PC-9 (cell line): Measurements from ENCODE around the gene ABHD8. TPM values are rescaled to one million over a fixed set of nuclear protein-coding genes. Genes with fewer than 3 reads are reported as not detected.

Source experiments
- BruUV-seq: library from RNA; stranded (reverse); fragments of 400-500 nt; replicated peaks from 2 replicates; lab custom pipeline; 2021; lab: Mats Ljungman, UMichigan
- CTCF ChIA-PET: fragments of 300-600 bp; sonication (Branson Sonifier 250); formaldehyde crosslinking; loops from one replicate; lab custom pipeline; 2022; ENCODE audit warnings: antibody characterized with exemption; lab: Charles Lee
- POLR2A ChIA-PET: fragments of 300-600 bp; sonication (Branson Sonifier 250); formaldehyde crosslinking; loops from one replicate; lab custom pipeline; 2022; ENCODE audit warnings: antibody characterized with exemption; ENCODE audit not compliant: unreplicated experiment; lab: Charles Lee
- DNase-seq, 2 experiments: peaks; one replicate each; pipeline versions ENCODE4 v3.0.0 to v3.0.0-alpha.2; 2015 to 2022; ENCODE audit warnings: mixed read lengths in 1 of 2
- H2AFZ ChIP-seq: fragments of 200-600 bp; sonication (generic); 2 replicates; pipeline ENCODE4 v1.8.1; 2017; ENCODE audit warnings: antibody characterized with exemption
- H3F3A ChIP-seq: fragments of 200-600 bp; sonication (generic); 2 replicates; pipeline ENCODE4 v1.8.1; 2017; ENCODE audit warnings: antibody characterized with exemption, mild to moderate bottlenecking, low read depth; ENCODE audit not compliant: insufficient read depth
- H3K27ac ChIP-seq: fragments of 200-600 bp; sonication (generic); 2 replicates; pipeline ENCODE4 v1.6.1; 2016; ENCODE audit warnings: mixed run types
- H3K27me3 ChIP-seq: fragments of 200-600 bp; sonication (generic); 2 replicates; pipeline ENCODE4 v1.6.1; 2016; ENCODE audit warnings: low read depth, mixed run types; ENCODE audit not compliant: insufficient read depth
- H3K36me3 ChIP-seq: fragments of 200-600 bp; sonication (generic); 2 replicates; pipeline ENCODE4 v1.6.1; 2016; ENCODE audit warnings: low read depth, mixed run types
- H3K4me1 ChIP-seq: fragments of 200-600 bp; sonication (generic); replicated peaks from 2 replicates; pipeline ENCODE4 v1.6.1; 2016; ENCODE audit warnings: mixed run types; ENCODE audit not compliant: insufficient read depth
- H3K4me2 ChIP-seq: fragments of 200-600 bp; sonication (generic); 2 replicates; pipeline ENCODE4 v1.6.1; 2017; ENCODE audit warnings: mixed run types
- H3K4me3 ChIP-seq: fragments of 200-600 bp; sonication (generic); 2 replicates; pipeline ENCODE4 v1.6.1; 2016; ENCODE audit warnings: mixed run types
- H3K79me2 ChIP-seq: fragments of 200-600 bp; sonication (generic); 2 replicates; pipeline ENCODE4 v1.6.1; 2017; ENCODE audit warnings: low read depth, mixed run types
- H3K9me2 ChIP-seq: fragments of 200-600 bp; sonication (generic); 2 replicates; pipeline ENCODE4 v1.8.1; 2017; ENCODE audit warnings: mild to moderate bottlenecking; ENCODE audit not compliant: insufficient read depth
- H3K9me3 ChIP-seq: fragments of 200-600 bp; sonication (generic); 2 replicates; pipeline ENCODE4 v1.8.1; 2016; ENCODE audit warnings: low read depth; ENCODE audit not compliant: insufficient read depth
- H4K20me1 ChIP-seq: fragments of 200-600 bp; sonication (generic); 2 replicates; pipeline ENCODE4 v1.8.1; 2017; ENCODE audit not compliant: insufficient read depth
- CTCF ChIP-seq: fragments of 200-600 bp; sonication (generic); conservative IDR thresholded peaks from 2 replicates; pipeline ENCODE4 v1.6.1; 2017; ENCODE audit warnings: mixed run types, antibody characterized with exemption, mild to moderate bottlenecking, moderate library complexity
- EZH2 ChIP-seq: fragments of 200-600 bp; sonication (generic); IDR thresholded peaks from 2 replicates; pipeline ENCODE4 v1.8.0; 2017; ENCODE audit warnings: antibody characterized with exemption, low read depth
- intact Hi-C: fragments of 100-400 bp; cut with micrococcal nuclease; formaldehyde crosslinking; loops from one replicate; pipeline ENCODE4 v1.10.0; 2022; ENCODE audit not compliant: unreplicated experiment
- total RNA-seq: library from RNA; stranded (reverse); gene quantifications from 2 replicates; pipeline ENCODE4 v1.2.3, GENCODE V29; 2021

ABHD8 gene
- total RNA-seq, 1 experiment from 2014 or later = 37.5 TPM

DNA sequence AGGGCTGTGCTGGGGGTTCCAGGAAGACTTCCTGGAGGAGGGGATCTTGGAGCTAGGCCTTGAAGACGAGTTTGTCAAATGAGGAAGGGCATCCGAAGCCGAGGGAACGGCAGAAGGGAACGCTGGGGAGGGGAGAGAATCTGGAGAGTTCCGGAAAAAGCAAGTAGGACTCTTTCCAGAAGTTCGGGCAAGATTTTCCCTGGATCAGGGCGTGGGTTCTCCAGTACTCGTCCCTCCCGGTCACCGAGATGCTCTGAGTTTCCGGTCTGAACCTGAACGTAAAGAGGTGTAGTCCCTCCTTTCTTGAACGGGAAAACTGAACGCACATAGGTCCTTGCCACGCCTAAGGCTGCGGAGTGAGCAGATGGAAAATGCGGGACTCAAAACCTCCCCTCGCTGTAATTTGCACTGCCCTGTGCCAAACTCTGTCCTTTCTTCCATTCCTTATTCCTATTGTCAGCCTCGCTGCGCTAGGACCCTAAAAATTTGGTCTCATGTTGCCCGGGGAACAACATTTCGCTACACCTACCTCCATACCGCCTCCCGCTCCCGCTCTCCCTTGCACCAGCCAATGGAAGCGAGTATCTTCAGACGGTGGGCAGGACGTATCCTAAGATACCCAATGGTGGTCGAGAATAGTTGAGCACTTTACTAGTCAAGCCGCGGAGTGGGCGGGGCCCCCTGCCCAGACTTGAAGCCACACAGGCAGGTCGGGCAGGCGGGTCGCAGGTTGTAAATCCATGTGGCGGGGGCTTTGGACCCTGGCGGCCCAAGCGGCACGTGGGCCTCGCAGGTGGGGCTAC, 33.8 kb upstream of the ABHD8 start, which contains the start of gene GTPBP3:
GTPBP3 (plus strand) TSS at position 682 of the 803 bp plus-strand sequence; CDS start at position 741, 59 bp downstream.
- Histone ChIP-seq H3K27me3 (no peaks in the 10 kb centered on the region), H3K36me3 (peaks cover 6% of the 10 kb centered on the region; the same call in 1 of the 2 replicates), H3K27ac (peak within 1 kb of the TSS; percentile 62), H3F3A (peaks cover 54% of the 10 kb centered on the region; the same call in 1 of the 2 replicates), H2AFZ (peak within 1 kb of the TSS; percentile 85), H3K9me3 (no peaks in the 10 kb centered on the region), H3K9me2 (no peaks in the 10 kb centered on the region), H3K79me2 (peaks cover 18% of the 10 kb centered on the region), H3K4me3 (peak within 1 kb of the TSS; percentile 74), H4K20me1 (no peaks in the 10 kb centered on the region; the same call in 1 of the 2 replicates), H3K4me1 (peaks cover 32% of the 10 kb centered on the region), H3K4me2 (peak within 1 kb of the TSS; percentile 80)
- ChIA-PET POLR2A (interaction anchor here (0.7 kb wide), 1 partner anchor 523 kb away, joined by 3 read pairs; no protein-coding TSS in a partner anchor), CTCF (no interaction called here)
- DNase-seq = peak; percentile 94 to 99
- BruUV-seq = TSS peak; percentile 90
- no peak for TF ChIP-seq EZH2
- no peak for TF ChIP-seq CTCF
- intact Hi-C loops = loop anchor here (1.0 kb wide), 1 partner anchor 28 kb away; the partner anchor contains the start of gene DDA1

GRCh38 chr19:17335575-17335974, 32.4 kb upstream of the ABHD8 start:
- no peak for DNase-seq
- no TSS peak for BruUV-seq
- CTCF ChIA-PET = interaction anchor here (0.6 kb wide), 1 partner anchor 10 kb away, joined by 4 read pairs; no protein-coding TSS in a partner anchor

More at GRCh38 chr19:17335575-17335974, 32.4 kb upstream of the ABHD8 start:
- H3K9me3 ChIP-seq = no peaks in the 10 kb centered on the region
- H3K9me2 ChIP-seq = no peaks in the 10 kb centered on the region
- H4K20me1 ChIP-seq = no peaks in the 10 kb centered on the region; the same call in 1 of the 2 replicates
- H3K4me1 ChIP-seq = peaks cover 32% of the 10 kb centered on the region
- H2AFZ ChIP-seq = no peak overlapping the region
- H3K79me2 ChIP-seq = peaks cover 18% of the 10 kb centered on the region
- peaks cover 49% of the 10 kb centered on the region; the same call in 1 of the 2 replicates for H3F3A ChIP-seq
- no peak for TF ChIP-seq CTCF
- TF ChIP-seq EZH2 = no peak
- H3K4me2 ChIP-seq = peak overlapping the region; percentile 80
- 0 out of 2 replicates have a peak overlapping the region, but pooled peaks have one; percentile 79 for H3K4me3 ChIP-seq
- POLR2A ChIA-PET = interaction anchor here (0.7 kb wide), 1 partner anchor 10 kb away, joined by 5 read pairs; no protein-coding TSS in a partner anchor
- no peaks in the 10 kb centered on the region for H3K36me3 ChIP-seq
- intact Hi-C loops = no loop called here
- no peaks in the 10 kb centered on the region for H3K27me3 ChIP-seq
- no peak overlapping the region for H3K27ac ChIP-seq
